ENCODE results near the gene CACUL1.
A peak's percentile ranks its signal among the peaks of the same experiment; 100 is the strongest.

The CACUL1 gene

DNA sequence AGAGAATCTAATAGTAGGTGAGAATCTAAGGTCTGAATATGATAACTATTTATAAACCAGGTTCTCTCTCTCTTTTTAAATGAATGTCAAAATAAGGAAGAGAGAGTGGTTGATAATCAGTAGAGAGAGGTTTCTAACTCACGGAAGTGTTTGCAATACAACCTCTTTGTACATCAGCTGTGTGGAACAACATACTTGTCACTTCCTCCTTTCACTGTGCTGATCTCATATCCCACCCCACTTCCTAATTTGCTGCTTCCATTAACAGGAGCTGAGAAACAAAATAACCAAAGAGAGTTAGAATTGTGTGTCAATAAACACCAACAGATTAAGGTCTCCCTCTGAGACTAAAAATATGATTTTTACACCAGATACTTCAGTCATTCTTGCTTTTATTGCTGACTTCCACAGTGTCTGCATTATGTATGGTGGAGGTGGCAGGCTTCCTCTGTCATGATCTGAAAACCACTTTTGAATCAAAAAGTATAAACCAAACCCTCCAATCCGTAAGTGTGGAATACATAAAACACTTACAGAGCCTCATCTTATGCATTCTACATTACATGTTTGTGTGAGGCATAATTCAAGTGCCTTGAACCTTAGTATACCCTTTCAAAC is 25.0 kb downstream of the CACUL1 start (continued):
- TF ChIP-seq, protein P1, sequence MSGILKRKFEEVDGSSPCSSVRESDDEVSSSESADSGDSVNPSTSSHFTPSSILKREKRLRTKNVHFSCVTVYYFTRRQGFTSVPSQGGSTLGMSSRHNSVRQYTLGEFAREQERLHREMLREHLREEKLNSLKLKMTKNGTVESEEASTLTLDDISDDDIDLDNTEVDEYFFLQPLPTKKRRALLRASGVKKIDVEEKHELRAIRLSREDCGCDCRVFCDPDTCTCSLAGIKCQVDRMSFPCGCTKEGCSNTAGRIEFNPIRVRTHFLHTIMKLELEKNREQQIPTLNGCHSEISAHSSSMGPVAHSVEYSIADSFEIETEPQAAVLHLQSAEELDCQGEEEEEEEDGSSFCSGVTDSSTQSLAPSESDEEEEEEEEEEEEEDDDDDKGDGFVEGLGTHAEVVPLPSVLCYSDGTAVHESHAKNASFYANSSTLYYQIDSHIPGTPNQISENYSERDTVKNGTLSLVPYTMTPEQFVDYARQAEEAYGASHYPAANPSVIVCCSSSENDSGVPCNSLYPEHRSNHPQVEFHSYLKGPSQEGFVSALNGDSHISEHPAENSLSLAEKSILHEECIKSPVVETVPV (CRISPR knock-in tag; IDR thresholded peaks at IDR 0.05) = no peak
- TF ChIP-seq, protein P2, sequence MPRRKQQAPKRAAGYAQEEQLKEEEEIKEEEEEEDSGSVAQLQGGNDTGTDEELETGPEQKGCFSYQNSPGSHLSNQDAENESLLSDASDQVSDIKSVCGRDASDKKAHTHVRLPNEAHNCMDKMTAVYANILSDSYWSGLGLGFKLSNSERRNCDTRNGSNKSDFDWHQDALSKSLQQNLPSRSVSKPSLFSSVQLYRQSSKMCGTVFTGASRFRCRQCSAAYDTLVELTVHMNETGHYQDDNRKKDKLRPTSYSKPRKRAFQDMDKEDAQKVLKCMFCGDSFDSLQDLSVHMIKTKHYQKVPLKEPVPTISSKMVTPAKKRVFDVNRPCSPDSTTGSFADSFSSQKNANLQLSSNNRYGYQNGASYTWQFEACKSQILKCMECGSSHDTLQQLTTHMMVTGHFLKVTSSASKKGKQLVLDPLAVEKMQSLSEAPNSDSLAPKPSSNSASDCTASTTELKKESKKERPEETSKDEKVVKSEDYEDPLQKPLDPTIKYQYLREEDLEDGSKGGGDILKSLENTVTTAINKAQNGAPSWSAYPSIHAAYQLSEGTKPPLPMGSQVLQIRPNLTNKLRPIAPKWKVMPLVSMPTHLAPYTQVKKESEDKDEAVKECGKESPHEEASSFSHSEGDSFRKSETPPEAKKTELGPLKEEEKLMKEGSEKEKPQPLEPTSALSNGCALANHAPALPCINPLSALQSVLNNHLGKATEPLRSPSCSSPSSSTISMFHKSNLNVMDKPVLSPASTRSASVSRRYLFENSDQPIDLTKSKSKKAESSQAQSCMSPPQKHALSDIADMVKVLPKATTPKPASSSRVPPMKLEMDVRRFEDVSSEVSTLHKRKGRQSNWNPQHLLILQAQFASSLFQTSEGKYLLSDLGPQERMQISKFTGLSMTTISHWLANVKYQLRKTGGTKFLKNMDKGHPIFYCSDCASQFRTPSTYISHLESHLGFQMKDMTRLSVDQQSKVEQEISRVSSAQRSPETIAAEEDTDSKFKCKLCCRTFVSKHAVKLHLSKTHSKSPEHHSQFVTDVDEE (CRISPR knock-in tag; IDR thresholded peaks at IDR 0.05) = no peak

DNA sequence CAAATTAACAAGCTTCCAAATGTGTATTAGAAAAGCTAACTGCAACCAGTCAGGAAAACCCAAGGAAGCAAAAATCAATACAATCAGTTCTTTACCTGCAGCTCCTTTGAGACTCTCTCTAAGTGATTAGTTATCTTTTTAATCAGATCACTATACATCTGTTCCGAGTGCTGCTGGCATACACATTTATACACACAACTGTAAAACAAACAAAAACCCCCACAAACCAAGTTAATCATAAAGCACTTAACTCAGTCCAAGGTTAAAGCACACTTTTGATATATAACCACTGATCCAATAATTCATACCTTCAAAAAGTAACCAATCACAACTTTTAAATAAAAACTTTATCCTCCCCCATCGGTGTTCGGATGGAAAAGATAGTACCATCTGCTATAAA is 25.6 kb downstream of the CACUL1 start:
- ATAC-seq = no peak
- TF ChIP-seq TCF4 (CRISPR knock-in tag; IDR thresholded peaks at IDR 0.05; ENCODE audit: borderline replicate concordance) = peak; percentile 79; the same call in 1 of the 2 replicates
- TF ChIP-seq PPARA (CRISPR knock-in tag; IDR thresholded peaks at IDR 0.05; ENCODE audit: borderline replicate concordance) = no peak

DNA sequence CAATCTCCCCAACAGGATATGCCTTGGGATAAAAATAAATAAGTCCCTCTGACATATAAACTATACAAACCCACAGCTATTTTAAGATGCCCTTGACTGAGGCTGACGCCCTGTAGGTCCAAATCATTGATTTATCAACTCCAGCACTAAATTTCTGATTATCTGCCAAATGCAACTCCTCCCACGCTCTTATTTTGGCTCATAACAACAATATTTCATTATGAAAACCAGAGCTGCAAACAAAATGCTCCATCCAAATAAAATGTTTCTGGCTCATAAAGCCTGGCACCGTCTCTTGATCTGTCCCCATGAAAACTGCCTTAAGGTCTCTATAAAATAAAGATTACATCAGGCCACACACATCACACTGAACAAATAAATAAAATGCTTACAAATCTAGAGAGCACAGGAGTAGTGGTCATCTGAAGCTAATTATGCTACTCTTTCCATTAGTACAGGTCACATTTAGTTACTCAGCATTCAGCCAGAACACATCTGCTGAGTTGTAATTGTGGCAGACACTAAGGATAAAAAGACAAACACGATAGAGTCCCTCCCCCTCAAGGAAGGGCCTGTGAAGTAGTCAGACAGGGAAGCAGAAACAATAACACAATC is 28.8 kb downstream of the CACUL1 start:
- TF ChIP-seq ZNF565 (CRISPR knock-in tag; conservative IDR thresholded peaks at IDR 0.05; ENCODE audit: low read depth) (no peak), ISL1 (CRISPR knock-in tag; IDR thresholded peaks at IDR 0.05) (peak; percentile 41), ARNTL (CRISPR knock-in tag; IDR thresholded peaks at IDR 0.05; ENCODE audit: borderline replicate concordance, low read depth) (no peak), RARB (CRISPR knock-in tag; IDR thresholded peaks at IDR 0.05) (no peak), ESRRG (CRISPR knock-in tag; IDR thresholded peaks at IDR 0.05) (no peak), OSR1 (CRISPR knock-in tag; IDR thresholded peaks at IDR 0.05) (no peak), PPARA (CRISPR knock-in tag; IDR thresholded peaks at IDR 0.05; ENCODE audit: borderline replicate concordance) (no peak), ZC3H10 (CRISPR knock-in tag; IDR thresholded peaks at IDR 0.05) (no peak), TOX (CRISPR knock-in tag; IDR thresholded peaks at IDR 0.05; ENCODE audit: borderline replicate concordance) (no peak), TCF4 (CRISPR knock-in tag; IDR thresholded peaks at IDR 0.05; ENCODE audit: borderline replicate concordance) (peak; percentile 95), CSDC2 (CRISPR knock-in tag; IDR thresholded peaks at IDR 0.05) (no peak), SNAI2 (CRISPR knock-in tag; IDR thresholded peaks at IDR 0.05) (no peak), BACH2 (CRISPR knock-in tag; IDR thresholded peaks at IDR 0.05; ENCODE audit: borderline replicate concordance) (peak; percentile 90; the same call in 1 of the 2 replicates), ZFP30 (CRISPR knock-in tag; IDR thresholded peaks at IDR 0.05) (no peak), GLIS3 (CRISPR knock-in tag; IDR thresholded peaks at IDR 0.05) (no peak), ZNF70 (CRISPR knock-in tag; IDR thresholded peaks at IDR 0.05) (no peak), ZFP3 (CRISPR knock-in tag; IDR thresholded peaks at IDR 0.05) (0 out of 2 replicates have a peak, but pooled peaks have one; percentile 17), ZNF8 (CRISPR knock-in tag; IDR thresholded peaks at IDR 0.05) (no peak)
- TF ChIP-seq, protein P3, sequence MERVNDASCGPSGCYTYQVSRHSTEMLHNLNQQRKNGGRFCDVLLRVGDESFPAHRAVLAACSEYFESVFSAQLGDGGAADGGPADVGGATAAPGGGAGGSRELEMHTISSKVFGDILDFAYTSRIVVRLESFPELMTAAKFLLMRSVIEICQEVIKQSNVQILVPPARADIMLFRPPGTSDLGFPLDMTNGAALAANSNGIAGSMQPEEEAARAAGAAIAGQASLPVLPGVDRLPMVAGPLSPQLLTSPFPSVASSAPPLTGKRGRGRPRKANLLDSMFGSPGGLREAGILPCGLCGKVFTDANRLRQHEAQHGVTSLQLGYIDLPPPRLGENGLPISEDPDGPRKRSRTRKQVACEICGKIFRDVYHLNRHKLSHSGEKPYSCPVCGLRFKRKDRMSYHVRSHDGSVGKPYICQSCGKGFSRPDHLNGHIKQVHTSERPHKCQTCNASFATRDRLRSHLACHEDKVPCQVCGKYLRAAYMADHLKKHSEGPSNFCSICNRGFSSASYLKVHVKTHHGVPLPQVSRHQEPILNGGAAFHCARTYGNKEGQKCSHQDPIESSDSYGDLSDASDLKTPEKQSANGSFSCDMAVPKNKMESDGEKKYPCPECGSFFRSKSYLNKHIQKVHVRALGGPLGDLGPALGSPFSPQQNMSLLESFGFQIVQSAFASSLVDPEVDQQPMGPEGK (CRISPR knock-in tag; IDR thresholded peaks at IDR 0.05; ENCODE audit: borderline replicate concordance) = no peak
- TF ChIP-seq, protein P4, sequence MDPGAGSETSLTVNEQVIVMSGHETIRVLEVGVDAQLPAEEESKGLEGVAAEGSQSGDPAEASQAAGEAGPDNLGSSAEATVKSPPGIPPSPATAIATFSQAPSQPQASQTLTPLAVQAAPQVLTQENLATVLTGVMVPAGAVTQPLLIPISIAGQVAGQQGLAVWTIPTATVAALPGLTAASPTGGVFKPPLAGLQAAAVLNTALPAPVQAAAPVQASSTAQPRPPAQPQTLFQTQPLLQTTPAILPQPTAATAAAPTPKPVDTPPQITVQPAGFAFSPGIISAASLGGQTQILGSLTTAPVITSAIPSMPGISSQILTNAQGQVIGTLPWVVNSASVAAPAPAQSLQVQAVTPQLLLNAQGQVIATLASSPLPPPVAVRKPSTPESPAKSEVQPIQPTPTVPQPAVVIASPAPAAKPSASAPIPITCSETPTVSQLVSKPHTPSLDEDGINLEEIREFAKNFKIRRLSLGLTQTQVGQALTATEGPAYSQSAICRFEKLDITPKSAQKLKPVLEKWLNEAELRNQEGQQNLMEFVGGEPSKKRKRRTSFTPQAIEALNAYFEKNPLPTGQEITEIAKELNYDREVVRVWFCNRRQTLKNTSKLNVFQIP (CRISPR knock-in tag; IDR thresholded peaks at IDR 0.05; ENCODE audit: borderline replicate concordance, low read depth) = no peak
- TF ChIP-seq, protein P1 (CRISPR knock-in tag; IDR thresholded peaks at IDR 0.05) = peak; percentile 66; the same call in 1 of the 2 replicates
- TF ChIP-seq, protein P2 (CRISPR knock-in tag; IDR thresholded peaks at IDR 0.05) = peak; percentile 81; the same call in 1 of the 2 replicates
- TF ChIP-seq, protein P5, sequence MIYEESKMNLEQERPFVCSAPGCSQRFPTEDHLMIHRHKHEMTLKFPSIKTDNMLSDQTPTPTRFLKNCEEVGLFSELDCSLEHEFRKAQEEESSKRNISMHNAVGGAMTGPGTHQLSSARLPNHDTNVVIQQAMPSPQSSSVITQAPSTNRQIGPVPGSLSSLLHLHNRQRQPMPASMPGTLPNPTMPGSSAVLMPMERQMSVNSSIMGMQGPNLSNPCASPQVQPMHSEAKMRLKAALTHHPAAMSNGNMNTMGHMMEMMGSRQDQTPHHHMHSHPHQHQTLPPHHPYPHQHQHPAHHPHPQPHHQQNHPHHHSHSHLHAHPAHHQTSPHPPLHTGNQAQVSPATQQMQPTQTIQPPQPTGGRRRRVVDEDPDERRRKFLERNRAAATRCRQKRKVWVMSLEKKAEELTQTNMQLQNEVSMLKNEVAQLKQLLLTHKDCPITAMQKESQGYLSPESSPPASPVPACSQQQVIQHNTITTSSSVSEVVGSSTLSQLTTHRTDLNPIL (CRISPR knock-in tag; IDR thresholded peaks at IDR 0.05; ENCODE audit: low read depth) = no peak
- ATAC-seq = peak; percentile 81
